HG03432 (cell line): Measurements from ENCODE around the gene GPN2.
"Not testable (repeated sequence)": the region's sequence is repeated elsewhere in the genome, so short reads cannot be mapped to it uniquely, and the experiment has no call there.

Source experiments
- ATAC-seq: cut with Tn5 transposase; IDR thresholded peaks from one replicate; pipeline ENCODE4 v1.9.1; 2021; ENCODE audit warnings: mild to moderate bottlenecking, moderate library complexity; ENCODE audit not compliant: unreplicated experiment

The GPN2 gene

GRCh38 chr1:26907071-26907917, 17.2 kb upstream of the GPN2 start:
- no peak for ATAC-seq

- no peak for ATAC-seq
Observed at GRCh38 chr1:26900815-26901511, 10.9 kb upstream of the GPN2 start.

DNA sequence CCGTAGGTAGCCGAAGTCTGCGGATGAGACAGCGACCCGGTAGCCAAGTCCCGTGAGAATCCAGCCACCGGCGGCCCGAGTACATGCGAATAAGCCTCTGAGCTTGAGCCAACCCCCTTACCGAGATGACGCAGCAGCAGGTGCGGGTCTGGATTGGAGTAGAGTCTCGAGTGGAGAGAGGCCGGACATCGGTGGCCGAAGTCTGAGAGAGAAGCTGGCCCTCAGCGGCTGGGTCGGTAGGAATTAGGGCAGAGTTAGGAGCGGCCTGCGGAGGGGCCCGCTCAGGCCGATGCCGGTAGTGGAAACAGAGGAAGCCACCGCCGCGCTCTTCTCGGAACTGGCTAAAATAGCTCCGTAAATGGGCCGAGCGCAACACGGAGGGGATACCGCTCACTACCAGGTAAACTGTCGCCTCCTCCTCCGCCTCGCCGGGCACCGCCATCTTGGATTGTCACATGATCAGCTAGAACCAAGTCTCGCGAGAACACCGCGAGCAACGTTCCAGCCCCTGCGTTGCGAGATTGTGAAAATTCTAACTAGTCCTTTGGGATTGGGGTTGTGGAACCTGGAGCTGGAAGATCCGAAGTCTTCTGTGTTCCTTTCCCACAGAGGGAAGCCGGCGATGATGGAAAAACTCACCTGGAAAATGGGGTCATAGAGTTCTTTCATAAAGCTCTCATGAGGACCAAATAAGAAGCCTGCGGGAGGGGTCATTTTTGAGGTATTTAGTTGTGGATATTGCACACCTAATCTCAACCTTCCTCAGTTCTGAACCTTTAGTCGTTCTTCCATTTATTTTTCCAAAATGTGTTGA, 10.1 kb upstream of the GPN2 start, which contains the start of gene GPATCH3:
TSS of gene GPATCH3 (minus strand) at position 467 of the 814 bp plus-strand sequence. CDS start at position 442, 25 bp downstream.
- peak; percentile 87 for ATAC-seq

GRCh38 chr1:26897351-26897750, 7.3 kb upstream of the GPN2 start:
- ATAC-seq: no peak

GRCh38 chr1:26894263-26894662, 4.2 kb upstream of the GPN2 start:
- no peak for ATAC-seq

DNA sequence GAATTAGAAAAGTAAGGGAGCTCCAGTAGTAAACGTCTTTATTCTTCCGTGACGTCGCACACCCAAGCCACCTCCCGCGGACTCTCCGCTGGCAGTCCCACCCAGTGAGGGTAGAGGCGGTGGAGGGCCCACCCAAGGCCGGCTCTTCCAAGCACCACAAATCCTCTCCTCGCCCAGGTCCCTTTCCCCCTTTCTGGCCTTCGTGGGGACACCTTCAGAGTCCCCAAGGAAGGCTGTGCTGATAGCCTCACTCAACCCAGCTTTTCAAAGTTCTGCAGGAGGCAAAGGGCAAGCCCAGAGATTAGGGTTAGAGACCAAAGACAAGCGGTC, 349 bp upstream of the GPN2 start:
- ATAC-seq: peak; percentile 27

DNA sequence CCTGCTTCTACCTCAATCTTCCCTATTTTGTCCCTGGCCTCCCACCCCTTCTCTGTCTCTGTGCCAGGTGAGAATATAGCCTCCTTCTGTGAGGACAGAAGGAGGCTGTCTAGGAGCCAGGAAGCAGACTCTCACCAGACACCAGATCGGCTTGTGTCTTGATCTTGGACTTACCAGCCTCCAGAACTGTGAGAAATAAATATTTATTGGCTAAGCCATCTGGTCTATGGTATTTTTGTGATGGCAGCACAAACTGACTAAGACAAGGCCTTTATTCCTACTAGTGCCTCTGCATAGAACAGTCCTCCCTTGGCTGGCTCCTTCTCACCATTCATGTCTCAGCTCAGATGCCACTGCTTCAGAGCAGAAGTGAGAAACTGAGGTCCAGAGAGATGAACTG, 1.9 kb downstream of the GPN2 start:
- ATAC-seq: no peak

DNA sequence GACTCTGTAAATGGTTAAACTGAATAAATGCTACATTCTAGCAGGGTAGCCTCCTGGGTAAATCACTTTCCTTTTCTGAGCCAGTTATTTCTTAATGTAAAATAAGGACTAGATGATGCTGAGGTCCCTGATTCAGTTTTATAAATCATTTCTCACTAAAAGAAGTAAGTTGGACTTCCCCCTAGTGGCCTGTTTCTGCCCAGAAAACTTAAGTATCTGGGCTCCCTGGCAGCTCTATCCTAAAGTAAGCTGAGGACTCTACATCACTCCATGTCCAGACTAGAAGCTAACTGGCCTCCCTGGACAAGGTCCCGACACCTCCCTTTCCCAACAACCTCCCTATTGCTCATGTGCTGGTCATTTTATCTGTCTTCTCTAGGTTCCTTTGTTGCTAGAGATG, 3.0 kb downstream of the GPN2 start:
- ATAC-seq: no peak

- no peak for ATAC-seq
Observed at GRCh38 chr1:26882696-26883463, 7.2 kb downstream of the GPN2 start.

GRCh38 chr1:26881611-26882010, 8.5 kb downstream of the GPN2 start:
- ATAC-seq: not testable (repeated sequence)

DNA sequence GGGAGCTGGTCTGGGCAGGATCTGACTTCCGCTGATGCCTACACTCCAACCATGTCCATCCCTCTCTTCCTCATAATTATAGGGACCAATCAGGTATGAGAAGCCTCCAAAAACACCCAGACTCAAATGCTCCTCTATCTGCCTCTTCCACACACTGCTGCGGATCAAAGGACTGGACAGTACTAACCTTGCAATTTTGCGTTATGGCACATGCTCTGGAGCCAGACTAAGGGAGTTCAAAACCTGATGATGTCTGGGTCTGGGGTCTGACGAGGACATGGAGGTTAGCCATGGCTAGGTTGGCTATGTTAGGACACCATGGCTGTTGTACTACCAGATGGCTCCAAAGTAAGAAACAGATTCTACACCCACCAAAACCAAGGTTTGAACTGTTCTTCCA, 10.3 kb downstream of the GPN2 start:
- no peak for ATAC-seq

GRCh38 chr1:26877326-26877725, 12.8 kb downstream of the GPN2 start:
- ATAC-seq: no peak

DNA sequence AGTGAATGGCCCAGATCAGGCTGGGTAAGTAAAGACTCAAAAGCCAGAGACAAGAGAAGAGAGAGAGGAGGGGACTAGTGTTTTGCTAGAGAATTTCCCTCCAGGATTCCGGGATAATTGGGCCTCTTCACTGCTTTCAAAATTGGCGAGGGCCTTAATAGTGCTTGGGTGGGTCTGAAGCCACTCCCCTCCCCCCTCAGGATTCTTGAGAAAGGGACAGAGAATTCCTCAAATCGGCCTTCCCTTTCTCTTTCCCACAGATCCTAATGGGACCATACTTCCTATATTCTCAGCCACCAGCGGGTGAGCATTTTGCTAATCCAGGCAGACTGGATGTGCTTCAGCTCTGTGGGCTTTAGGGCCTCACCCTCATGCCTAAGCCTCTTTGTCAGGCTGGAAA, 15.2 kb downstream of the GPN2 start:
- no peak for ATAC-seq

GRCh38 chr1:26873097-26873496, 17.0 kb downstream of the GPN2 start:
- ATAC-seq: not testable (repeated sequence)

GRCh38 chr1:26864610-26865480, 25.2 kb downstream of the GPN2 start:
- ATAC-seq: peak; percentile 87

GRCh38 chr1:26863685-26864077, 26.4 kb downstream of the GPN2 start:
- ATAC-seq: no peak

GRCh38 chr1:26862781-26863684, 27.1 kb downstream of the GPN2 start, which contains the start of gene SFN:
TSS of gene SFN (plus strand) at chr1:26863149. CDS start at chr1:26863213, 64 bp downstream.
- ATAC-seq: no peak

DNA sequence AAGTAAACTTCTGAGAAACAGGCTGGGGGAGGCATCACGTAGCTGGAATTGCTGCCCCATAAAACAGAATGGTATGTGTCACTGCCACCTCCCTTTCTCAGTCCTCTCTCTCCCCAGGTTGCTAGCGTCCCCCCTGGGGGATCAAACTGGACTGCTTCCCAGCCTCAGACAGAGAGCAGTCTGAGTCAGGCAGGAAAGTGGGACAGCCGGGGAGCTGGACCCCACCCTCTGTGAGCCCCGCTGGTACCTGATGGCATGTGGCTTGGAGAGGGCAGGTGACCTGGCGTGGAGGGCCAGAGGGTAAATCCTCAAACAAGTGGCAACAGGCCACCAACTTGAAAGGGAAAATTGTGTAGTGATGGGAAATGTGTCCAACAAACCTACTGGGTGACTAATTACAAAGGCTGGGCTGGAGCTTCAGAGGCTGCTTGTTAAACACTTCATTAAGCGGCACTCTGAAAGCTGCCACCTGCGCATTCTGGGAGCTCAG, 28.1 kb downstream of the GPN2 start:
- no peak for ATAC-seq
